GM23248 (cell line): ENCODE measurements around the gene ROPN1L. TPM values are rescaled to one million over a fixed set of nuclear protein-coding genes. Genes with fewer than 3 reads are reported as not detected.

Experiments used
- DNase-seq: peaks from one replicate; pipeline ENCODE4 v3.0.0-alpha.2; 2015
- H2AFZ ChIP-seq: fragments of 200-600 bp; sonication (generic); 2 replicates; pipeline ENCODE4 v1.6.1; 2016; ENCODE audit warnings: antibody characterized with exemption
- H3F3A ChIP-seq: fragments of 200-600 bp; sonication (generic); 2 replicates; pipeline ENCODE4 v1.6.1; 2016; ENCODE audit warnings: mild to moderate bottlenecking, antibody characterized with exemption, mixed run types; ENCODE audit not compliant: insufficient read depth
- H3K27ac ChIP-seq: fragments of 200-600 bp; sonication (generic); 2 replicates; pipeline ENCODE4 v1.5.1; 2016; ENCODE audit warnings: mild to moderate bottlenecking
- H3K27me3 ChIP-seq: fragments of 200-600 bp; sonication (generic); replicated peaks from 2 replicates; pipeline ENCODE4 v1.6.1; 2016; ENCODE audit warnings: mild to moderate bottlenecking; ENCODE audit not compliant: insufficient read depth
- H3K36me3 ChIP-seq: fragments of 200-600 bp; sonication (generic); 2 replicates; pipeline ENCODE4 v1.6.1; 2016; ENCODE audit warnings: low read depth, mild to moderate bottlenecking
- H3K4me1 ChIP-seq: fragments of 200-600 bp; sonication (generic); 2 replicates; pipeline ENCODE4 v1.6.1; 2016; ENCODE audit warnings: mild to moderate bottlenecking; ENCODE audit not compliant: insufficient read depth
- H3K4me2 ChIP-seq: fragments of 200-600 bp; sonication (generic); one replicate; pipeline ENCODE4 v1.6.1; 2016; ENCODE audit warnings: mild to moderate bottlenecking; ENCODE audit not compliant: unreplicated experiment
- H3K4me3 ChIP-seq: fragments of 200-600 bp; sonication (generic); 2 replicates; pipeline ENCODE4 v1.5.1; 2016; ENCODE audit warnings: mild to moderate bottlenecking
- H3K79me2 ChIP-seq: fragments of 200-600 bp; sonication (generic); 2 replicates; pipeline ENCODE4 v1.6.1; 2016; ENCODE audit warnings: mild to moderate bottlenecking; ENCODE audit not compliant: insufficient read depth
- H3K9ac ChIP-seq: fragments of 200-600 bp; sonication (generic); 2 replicates; pipeline ENCODE4 v1.6.1; 2016; ENCODE audit warnings: mild to moderate bottlenecking
- H3K9me2 ChIP-seq: fragments of 200-600 bp; sonication (generic); 2 replicates; pipeline ENCODE4 v1.6.1; 2016; ENCODE audit warnings: mixed run types, mild to moderate bottlenecking, moderate library complexity; ENCODE audit not compliant: insufficient read depth
- H3K9me3 ChIP-seq: fragments of 200-600 bp; sonication (generic); one replicate; pipeline ENCODE4 v1.6.1; 2017; ENCODE audit warnings: low read depth
- H4K20me1 ChIP-seq: fragments of 200-600 bp; sonication (generic); 2 replicates; pipeline ENCODE4 v1.6.0; 2016; ENCODE audit not compliant: insufficient read depth
- EZH2 ChIP-seq: fragments of 200-600 bp; sonication (generic); IDR thresholded peaks from 2 replicates; pipeline ENCODE4 v1.6.1; 2018; ENCODE audit warnings: antibody characterized with exemption, mild to moderate bottlenecking; ENCODE audit not compliant: insufficient read depth, poor library complexity, severe bottlenecking
- EZH2phosphoT487 ChIP-seq: fragments of 200-600 bp; sonication (generic); IDR thresholded peaks from 2 replicates; pipeline ENCODE4 v1.6.1; 2018; ENCODE audit warnings: antibody characterized with exemption, moderate library complexity, mild to moderate bottlenecking, low read depth; ENCODE audit not compliant: insufficient read depth
- WGBS, 2 experiments: methylation state at CpG; one replicate each; pipeline ENCODE4 v1.1.6; 2015 to 2017; ENCODE audit warnings: low lambda C conversion rate in 2 of 2, low coverage in 1 of 2; ENCODE audit errors: missing lambda C conversion rate in 2 of 2; 5-methylcytosine and 5-hydroxymethylcytosine counted together
- in situ Hi-C: fragments of 300-500 bp; cut with MboI; formaldehyde crosslinking; loops from 2 replicates; pipeline ENCODE4 v1.15.0; 2020
- polyA plus RNA-seq: library from polyadenylated mRNA; unstranded; fragments of >200 nt; fragmentation: Nextera tagmentation; extraction: Ambion mirVana; gene quantifications from 2 replicates; pipeline ENCODE4 v1.2.1, GENCODE V29; 2016
- total RNA-seq: library from RNA; depleted of rRNA; stranded (reverse); fragments of >200 nt; shearing (Covaris generic); gene quantifications from 2 replicates; pipeline ENCODE4 v1.2.3, GENCODE V29; 2014

The ROPN1L gene
- total and polyA plus RNA-seq, 2 experiments from 2014 or later, result 0.69 to 0.86 TPM

- H4K20me1 ChIP-seq, result no peaks in the 10 kb centered on the region
- no peak overlapping the region for H3K27ac ChIP-seq
- peak overlapping the region; percentile 84 for H3K4me3 ChIP-seq
- peaks cover 45% of the 10 kb centered on the region for H3F3A ChIP-seq
- no peaks in the 10 kb centered on the region for H3K9me2 ChIP-seq
- no peaks in the 10 kb centered on the region for H3K79me2 ChIP-seq
- 9 to 14% methylated on average over 4 of the region's 4 CpGs for WGBS, 2 experiments
- TF ChIP-seq EZH2phosphoT487, result no peak
- no peak for TF ChIP-seq EZH2
- 0 out of 2 replicates have a peak overlapping the region, but pooled peaks have one; percentile 80 for H3K9ac ChIP-seq
- H3K27me3 ChIP-seq, result no peaks in the 10 kb centered on the region
- DNase-seq, result peak; percentile 56
- peak overlapping the region; percentile 88; the same call in 1 of the 2 replicates for H2AFZ ChIP-seq
- no peaks in the 10 kb centered on the region for H3K9me3 ChIP-seq
- peak overlapping the region; percentile 88 for H3K4me2 ChIP-seq
- in situ Hi-C loops, result no loop called here
- H3K36me3 ChIP-seq, result 0 out of 2 replicates have a peak, but pooled peaks cover 1% of the 10 kb centered on the region
- peaks cover 13% of the 10 kb centered on the region; the same call in 1 of the 2 replicates for H3K4me1 ChIP-seq
These were observed 897 bp downstream of the ROPN1L start for GRCh38 chr5:10442576-10442975.

- Histone ChIP-seq H3F3A (peaks cover 18% of the 10 kb centered on the region), H3K4me3 (no peak overlapping the region), H3K9ac (no peak overlapping the region), H3K36me3 (no peaks in the 10 kb centered on the region), H3K27ac (no peak overlapping the region), H3K27me3 (no peaks in the 10 kb centered on the region), H3K4me2 (no peak overlapping the region), H3K4me1 (peaks cover 13% of the 10 kb centered on the region; the same call in 1 of the 2 replicates), H4K20me1 (no peaks in the 10 kb centered on the region), H3K79me2 (no peaks in the 10 kb centered on the region), H3K9me2 (no peaks in the 10 kb centered on the region), H2AFZ (no peak overlapping the region), H3K9me3 (no peaks in the 10 kb centered on the region)
- no peak for TF ChIP-seq EZH2phosphoT487
- no peak for TF ChIP-seq EZH2
- WGBS, 2 experiments, result 91 to 92% methylated on average over 8 of the region's 8 CpGs
- in situ Hi-C loops, result no loop called here
- no peak for DNase-seq
These were observed 3.7 kb downstream of the ROPN1L start for GRCh38 chr5:10445352-10445751.

- H4K20me1 ChIP-seq, result no peaks in the 10 kb centered on the region
- H3K9me2 ChIP-seq, result no peaks in the 10 kb centered on the region
- H3K27me3 ChIP-seq, result no peaks in the 10 kb centered on the region
- H3K27ac ChIP-seq, result no peak overlapping the region
- H3K36me3 ChIP-seq, result no peaks in the 10 kb centered on the region
- in situ Hi-C loops, result no loop called here
- H3K9me3 ChIP-seq, result no peaks in the 10 kb centered on the region
- H3K4me3 ChIP-seq, result no peak overlapping the region
- TF ChIP-seq EZH2phosphoT487 (no peak), EZH2 (no peak)
- no peaks in the 10 kb centered on the region for H3K79me2 ChIP-seq
- H2AFZ ChIP-seq, result no peak overlapping the region
- no peak overlapping the region for H3K9ac ChIP-seq
- no peak for DNase-seq
- 0 out of 2 replicates have a peak, but pooled peaks cover 7% of the 10 kb centered on the region for H3F3A ChIP-seq
- WGBS, 2 experiments, result 71 to 81% methylated on average over 7 of the region's 7 CpGs
- peaks cover 8% of the 10 kb centered on the region; the same call in 1 of the 2 replicates for H3K4me1 ChIP-seq
- H3K4me2 ChIP-seq, result no peak overlapping the region
These were observed 4.8 kb downstream of the ROPN1L start for GRCh38 chr5:10446490-10446889.

GRCh38 chr5:10447041-10447440 is 5.4 kb downstream of the ROPN1L start:
- in situ Hi-C loops, result no loop called here
- TF ChIP-seq EZH2phosphoT487 (no peak), EZH2 (no peak)
- DNase-seq, result no peak
- Histone ChIP-seq H3K4me2 (no peak overlapping the region), H3K9me3 (no peaks in the 10 kb centered on the region), H3K4me1 (peaks cover 8% of the 10 kb centered on the region; the same call in 1 of the 2 replicates), H3K27me3 (no peaks in the 10 kb centered on the region), H3K9me2 (no peaks in the 10 kb centered on the region), H3K79me2 (no peaks in the 10 kb centered on the region), H4K20me1 (no peaks in the 10 kb centered on the region), H3K27ac (no peak overlapping the region), H2AFZ (no peak overlapping the region), H3K36me3 (no peaks in the 10 kb centered on the region), H3K4me3 (no peak overlapping the region), H3K9ac (no peak overlapping the region), H3F3A (0 out of 2 replicates have a peak, but pooled peaks cover 7% of the 10 kb centered on the region)
- WGBS, 2 experiments, result 71 to 74% methylated on average over 4 of the region's 4 CpGs
